Measurements from ENCODE around the gene SMARCC2. TPM values are rescaled to one million over a fixed set of nuclear protein-coding genes. Genes with fewer than 3 reads are reported as not detected.

The SMARCC2 gene
- total and polyA plus RNA-seq, 2 of the 13 experiments (the other 11 are each of a cell fraction or from before 2014, with no cell fraction given): 21.3 to 24.1 TPM

- intact Hi-C loops (cut with micrococcal nuclease; ENCODE audit: unreplicated experiment) (no loop called here), in situ Hi-C loops (cut with HindIII; ENCODE audit: extremely low pct_ligation_motif_present, low pct_unique_long_range_greater_than_20kb) (no loop called here)
- no peaks in the 10 kb centered on the region for H3K9me3 ChIP-seq (ENCODE audit: low read length)
- H3K4me1 ChIP-seq (ENCODE audit: insufficient read depth, low read length): no peaks in the 10 kb centered on the region
- peaks cover 17 to 73% of the 10 kb centered on the region in 2 experiments for H3K36me3 ChIP-seq (replicated peaks in 1 of 2; ENCODE audit: control insufficient read depth in 1 of 2, insufficient read depth in 2 of 2, low read length in 2 of 2)
- BruUV-seq (replicated peaks): no TSS peak
- H3K4me2 ChIP-seq (ENCODE audit: low read depth, low read length): no peak overlapping the region
- ATAC-seq (no peak), FAIRE-seq (no peak), DNase-seq (ENCODE audit: low spot score) (no peak)
- no peak overlapping the region for H3K9ac ChIP-seq (ENCODE audit: insufficient read depth, low read depth, low read length)
- TF ChIP-seq RBFOX2 (IDR thresholded peaks at IDR 0.05; ENCODE audit: low read depth, low read length): 0 out of 2 replicates have a peak, but pooled peaks have one; percentile 9
- no peak for TF ChIP-seq ZFP82 (CRISPR knock-in tag; IDR thresholded peaks at IDR 0.05; ENCODE audit: borderline replicate concordance)
- POLR2A ChIA-PET: interaction anchor here (2.1 kb wide), 1 partner anchor 10 kb away, joined by 6 read pairs; the partner anchor contains the start of gene ESYT1
- 96% methylated on average over 13 of the region's 14 CpGs for WGBS (ENCODE audit: low lambda C conversion rate)
- H3K27me3 ChIP-seq (ENCODE audit: control insufficient read depth in 1 of 2, insufficient read depth in 2 of 2, low read length in 2 of 2): no peaks in the 10 kb centered on the region
- no peaks in the 10 kb centered on the region for H4K20me1 ChIP-seq (ENCODE audit: insufficient read depth, low read length)
- H3K79me2 ChIP-seq (ENCODE audit: insufficient read depth, low read length): no peaks in the 10 kb centered on the region
- no peak overlapping the region for H2AFZ ChIP-seq (ENCODE audit: low read length)
- H3K4me3 ChIP-seq (replicated peaks in 1 of 3; ENCODE audit: insufficient read depth in 1 of 3, low read depth in 2 of 3, low read length in 3 of 3): no peak overlapping the region
- CTCF ChIA-PET (ENCODE audit: low intra/inter-chr PET ratio, low total read pairs): no interaction called here
- no peak overlapping the region for H3K27ac ChIP-seq (ENCODE audit: extremely low read length, insufficient read depth, low read length)
These were observed 51.3 kb downstream of the SMARCC2 start for GRCh38 chr12:56137853-56138571.

- Histone ChIP-seq H3K27ac (ENCODE audit: extremely low read length, insufficient read depth, low read length) (no peak overlapping the region), H3K4me3 (replicated peaks in 1 of 3; ENCODE audit: insufficient read depth in 1 of 3, low read depth in 2 of 3, low read length in 3 of 3) (no peak overlapping the region), H3K36me3 (replicated peaks in 1 of 2; ENCODE audit: control insufficient read depth in 1 of 2, insufficient read depth in 2 of 2, low read length in 2 of 2) (peaks cover 19 to 75% of the 10 kb centered on the region in 2 experiments), H3K4me1 (ENCODE audit: insufficient read depth, low read length) (peaks cover 11% of the 10 kb centered on the region), H2AFZ (ENCODE audit: low read length) (no peak overlapping the region), H3K27me3 (ENCODE audit: control insufficient read depth in 1 of 2, insufficient read depth in 2 of 2, low read length in 2 of 2) (no peaks in the 10 kb centered on the region), H3K9me3 (ENCODE audit: low read length) (no peaks in the 10 kb centered on the region), H4K20me1 (ENCODE audit: insufficient read depth, low read length) (no peaks in the 10 kb centered on the region), H3K79me2 (ENCODE audit: insufficient read depth, low read length) (no peaks in the 10 kb centered on the region), H3K4me2 (ENCODE audit: low read depth, low read length) (no peak overlapping the region), H3K9ac (ENCODE audit: insufficient read depth, low read depth, low read length) (no peak overlapping the region)
- ATAC-seq (no peak), FAIRE-seq (no peak), DNase-seq (ENCODE audit: low spot score) (no peak)
- BruUV-seq (replicated peaks): no TSS peak
- intact Hi-C loops (cut with micrococcal nuclease; ENCODE audit: unreplicated experiment): no loop called here
- in situ Hi-C loops (cut with HindIII; ENCODE audit: extremely low pct_ligation_motif_present, low pct_unique_long_range_greater_than_20kb): no loop called here
- 97% methylated on average over 6 of the region's 6 CpGs for WGBS (ENCODE audit: low lambda C conversion rate)
- TF ChIP-seq FLYWCH1 (CRISPR knock-in tag; IDR thresholded peaks at IDR 0.05): no peak
- no peak for TF ChIP-seq ATAD3A (CRISPR knock-in tag; IDR thresholded peaks at IDR 0.05)
- no peak for TF ChIP-seq NCOA1 (CRISPR knock-in tag; IDR thresholded peaks at IDR 0.05)
- no peak for TF ChIP-seq ZNF605 (CRISPR knock-in tag; IDR thresholded peaks at IDR 0.05)
- TF ChIP-seq ARHGAP35 (CRISPR knock-in tag; IDR thresholded peaks at IDR 0.05; ENCODE audit: borderline replicate concordance): no peak
- no peak for TF ChIP-seq SMARCC2 (IDR thresholded peaks at IDR 0.05)
- TF ChIP-seq ZNF441 (CRISPR knock-in tag; IDR thresholded peaks at IDR 0.05; ENCODE audit: borderline replicate concordance): no peak
- TF ChIP-seq, protein P1, sequence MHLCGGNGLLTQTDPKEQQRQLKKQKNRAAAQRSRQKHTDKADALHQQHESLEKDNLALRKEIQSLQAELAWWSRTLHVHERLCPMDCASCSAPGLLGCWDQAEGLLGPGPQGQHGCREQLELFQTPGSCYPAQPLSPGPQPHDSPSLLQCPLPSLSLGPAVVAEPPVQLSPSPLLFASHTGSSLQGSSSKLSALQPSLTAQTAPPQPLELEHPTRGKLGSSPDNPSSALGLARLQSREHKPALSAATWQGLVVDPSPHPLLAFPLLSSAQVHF (CRISPR knock-in tag; IDR thresholded peaks at IDR 0.05): no peak
- ChIA-PET POLR2A (no interaction called here), CTCF (ENCODE audit: low intra/inter-chr PET ratio, low total read pairs) (no interaction called here)
These were observed 54.4 kb downstream of the SMARCC2 start for GRCh38 chr12:56134897-56135296.
